Activated CD4-positive, alpha-beta T cell treated with anti-CD3 and anti-CD28 coated beads, Interleukin-2, amount 50 U/mL, for 16 hours (primary cell): Measurements from ENCODE around the gene BID.

Source experiments
- DNase-seq: peaks from one replicate; pipeline ENCODE4 v3.0.0-alpha.2; 2020

Gene BID

GRCh38 chr22:17774206-17774925 lies at the start of gene BID:
TSS of gene BID (minus strand) at chr22:17774469. CDS start at chr22:17750116, 24,353 bp downstream.
- no peak for DNase-seq

DNA sequence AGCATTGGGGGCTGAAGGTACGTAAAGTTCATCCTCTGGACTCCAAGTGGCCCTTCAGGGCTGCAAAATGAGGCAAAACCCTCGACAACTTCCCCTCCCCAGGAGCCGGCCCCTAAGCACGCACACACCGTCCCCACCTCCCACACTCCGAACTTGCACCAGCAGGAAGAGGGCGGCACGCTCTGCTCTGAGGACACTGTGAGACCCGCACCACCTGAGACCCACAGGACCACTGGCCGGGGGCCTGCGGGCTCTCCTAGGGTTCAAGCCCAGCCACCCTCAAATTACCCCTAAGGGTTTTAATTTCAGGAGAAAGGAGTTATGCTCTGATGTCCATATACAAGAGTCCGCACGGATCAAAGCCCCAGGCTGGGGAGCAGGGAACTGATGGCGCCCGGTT lies 49.7 kb upstream of the BID start:
- no peak for DNase-seq

GRCh38 chr22:17823226-17823625 lies 49.0 kb upstream of the BID start:
- DNase-seq: no peak

GRCh38 chr22:17822087-17822486 lies 47.8 kb upstream of the BID start:
- DNase-seq: no peak

DNA sequence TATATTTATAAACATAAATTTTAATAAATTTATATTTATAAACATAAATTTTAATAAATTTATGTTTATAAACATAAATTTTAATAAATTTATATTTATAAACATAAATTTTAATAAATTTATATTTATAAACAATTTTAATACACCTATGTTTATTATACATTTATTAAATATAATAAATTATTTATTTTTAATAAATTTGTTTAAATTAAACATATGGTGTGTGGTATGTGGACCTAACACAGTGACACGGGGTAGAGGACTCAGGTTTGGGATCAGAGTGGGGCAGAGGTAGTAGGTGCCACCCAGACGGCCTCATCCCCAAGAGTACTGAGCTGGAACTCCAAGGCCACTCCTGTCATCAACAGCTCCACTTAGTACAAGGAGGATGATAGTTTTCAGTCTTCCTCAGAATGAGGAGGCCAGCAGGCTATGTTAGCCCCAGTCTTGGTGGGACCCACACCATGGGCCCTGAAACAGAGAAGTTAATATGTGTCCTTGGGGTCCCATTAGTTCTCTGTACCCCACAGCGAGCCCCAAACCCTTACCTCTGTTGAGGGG lies 46.7 kb upstream of the BID start:
- DNase-seq: no peak

GRCh38 chr22:17818649-17819048 lies 44.4 kb upstream of the BID start:
- DNase-seq: no peak

DNA sequence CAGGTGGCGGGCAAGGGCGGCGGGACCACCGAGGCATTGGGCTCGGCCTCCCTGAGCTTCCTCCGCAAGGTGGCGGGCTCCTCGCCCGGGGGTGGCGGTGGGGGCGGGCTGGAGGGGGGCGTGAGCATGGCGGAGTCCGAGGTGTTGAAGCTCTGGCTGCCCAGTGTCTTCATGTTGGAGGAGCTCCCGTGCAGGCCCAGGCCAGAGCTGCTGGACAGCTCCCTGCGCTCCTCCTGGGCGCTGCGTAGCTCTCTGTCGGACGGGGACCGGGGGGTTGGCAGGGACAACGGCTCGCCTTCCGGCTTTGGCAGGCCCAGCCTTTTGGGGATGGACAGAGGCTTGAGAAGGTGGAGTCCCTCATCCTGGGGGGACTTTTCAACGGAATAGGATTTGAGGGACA lies 43.9 kb upstream of the BID start:
- no peak for DNase-seq

DNA sequence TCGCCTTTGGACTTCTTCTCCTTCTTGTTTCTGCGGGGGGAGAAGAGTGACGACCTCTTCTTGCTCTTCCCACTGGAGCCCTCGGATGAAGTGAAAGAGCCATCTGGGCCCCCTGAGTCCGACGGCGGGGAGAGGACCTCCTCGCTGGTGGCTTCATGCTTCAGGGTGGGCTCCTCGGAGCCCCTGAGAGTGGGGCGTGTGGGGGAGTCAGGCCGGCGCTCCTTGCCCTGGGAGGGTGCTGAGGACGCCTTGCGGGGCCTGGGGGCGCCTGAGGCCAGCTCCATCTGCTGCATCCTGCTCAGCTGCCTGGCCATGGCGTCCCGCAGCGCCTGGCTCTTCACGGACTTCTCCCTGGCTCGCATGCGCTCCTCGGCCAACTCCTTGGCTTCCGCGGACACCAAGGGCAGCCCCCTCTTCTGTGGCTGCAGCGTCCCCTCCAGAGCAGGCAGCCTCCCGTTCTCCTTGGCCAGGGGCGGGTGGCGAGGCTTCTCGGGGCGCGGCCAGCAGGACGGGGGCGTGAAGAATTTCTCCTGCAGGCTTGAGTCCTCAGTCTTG lies 43.3 kb upstream of the BID start:
- DNase-seq: no peak

DNA sequence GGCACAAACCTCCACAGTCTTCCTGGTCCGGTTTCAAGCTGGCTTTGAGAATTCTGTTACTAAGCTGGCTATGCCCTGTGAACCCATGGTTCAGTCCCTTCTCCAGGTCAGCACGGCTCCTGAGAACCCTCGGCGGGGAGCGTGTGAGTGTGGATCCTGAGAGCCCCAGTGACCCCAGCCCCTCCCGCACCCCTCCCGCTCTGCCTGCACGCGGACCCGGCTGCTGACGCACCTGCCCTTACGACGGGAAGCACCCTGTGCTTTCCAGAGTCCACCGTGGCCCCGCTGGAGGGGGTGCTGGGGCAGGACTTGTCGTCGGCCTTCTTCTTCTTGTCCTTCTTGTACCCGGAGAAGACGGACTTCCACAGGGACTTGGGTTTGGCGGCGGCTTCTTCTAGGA lies 42.8 kb upstream of the BID start:
- no peak for DNase-seq

GRCh38 chr22:17816649-17817048 lies 42.4 kb upstream of the BID start:
- DNase-seq: no peak

GRCh38 chr22:17815703-17816254 lies 41.5 kb upstream of the BID start:
- DNase-seq: no peak

- DNase-seq: no peak
These were observed 40.6 kb upstream of the BID start for GRCh38 chr22:17814830-17815229.

GRCh38 chr22:17814084-17814483 lies 39.8 kb upstream of the BID start:
- DNase-seq: no peak

- DNase-seq: no peak
These were observed 36.9 kb upstream of the BID start for GRCh38 chr22:17811119-17811518.

DNA sequence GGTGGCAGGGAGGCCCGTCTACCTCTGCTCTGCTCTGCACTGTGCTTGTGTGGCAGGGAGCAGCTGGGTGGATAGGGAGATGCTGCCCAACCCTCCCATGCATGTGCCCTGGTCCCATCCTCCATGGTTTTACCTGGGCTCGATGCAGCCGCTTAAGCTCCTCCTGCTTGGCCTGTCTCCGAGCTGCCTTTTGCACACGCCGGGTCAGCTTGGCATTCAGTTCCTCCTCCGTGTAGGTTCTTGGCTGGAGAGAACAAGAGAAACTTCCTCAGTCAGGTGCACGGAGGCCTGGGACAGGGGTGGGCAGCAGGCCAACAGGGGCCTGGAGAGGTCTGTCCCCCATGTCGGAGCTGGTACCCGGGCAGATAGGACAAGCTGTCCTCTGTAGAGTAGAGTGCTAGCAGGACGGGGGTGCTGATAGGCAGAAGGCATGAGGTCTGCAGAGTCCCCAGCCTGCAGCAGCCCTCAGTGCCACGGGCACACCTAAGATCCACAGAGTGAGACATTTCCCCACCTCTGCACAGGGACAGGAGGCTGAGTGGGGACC lies 36.4 kb upstream of the BID start:
- no peak for DNase-seq

GRCh38 chr22:17808693-17809403 lies 34.6 kb upstream of the BID start:
- no peak for DNase-seq

- no peak for DNase-seq
These were observed 33.5 kb upstream of the BID start for GRCh38 chr22:17807578-17808410.

DNA sequence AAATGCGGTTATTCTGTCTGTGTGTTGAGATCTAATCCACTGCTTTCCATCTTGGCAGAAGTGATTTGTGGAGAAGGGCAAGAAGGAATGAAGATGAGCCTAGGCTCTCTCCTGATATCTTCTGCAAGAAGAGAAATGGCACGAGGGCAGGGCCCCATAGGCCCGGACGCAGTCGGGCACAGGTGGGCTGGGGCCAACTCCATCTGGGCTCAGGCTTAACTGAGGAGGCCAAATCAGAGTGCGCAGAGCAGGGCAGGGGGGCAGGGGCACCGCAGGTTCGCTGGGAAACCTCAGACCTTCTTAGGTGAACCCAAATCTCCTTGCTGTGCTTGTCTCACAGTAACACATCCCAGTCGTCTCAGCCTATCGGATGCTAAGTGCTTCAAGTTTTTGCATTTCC lies 32.8 kb upstream of the BID start:
- DNase-seq: no peak

DNA sequence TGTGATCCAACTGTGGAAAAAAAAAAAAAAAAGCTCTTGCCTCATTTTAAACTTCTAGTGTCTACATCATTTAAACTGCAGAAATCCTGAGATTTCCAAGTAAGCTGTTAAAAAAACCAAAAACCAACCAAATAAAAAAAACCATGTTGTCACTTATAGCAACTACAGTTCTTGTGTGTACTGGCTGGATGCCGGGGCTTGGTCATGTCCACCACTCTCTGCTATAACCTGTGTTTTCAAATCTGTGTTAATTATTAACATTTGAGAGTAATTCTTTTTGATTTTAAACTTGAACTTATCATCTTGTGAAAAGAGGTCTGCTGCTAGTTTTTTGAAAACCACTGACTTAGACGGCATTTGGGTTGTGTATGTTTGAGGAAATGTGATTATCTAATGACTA lies 32.2 kb upstream of the BID start:
- no peak for DNase-seq

DNA sequence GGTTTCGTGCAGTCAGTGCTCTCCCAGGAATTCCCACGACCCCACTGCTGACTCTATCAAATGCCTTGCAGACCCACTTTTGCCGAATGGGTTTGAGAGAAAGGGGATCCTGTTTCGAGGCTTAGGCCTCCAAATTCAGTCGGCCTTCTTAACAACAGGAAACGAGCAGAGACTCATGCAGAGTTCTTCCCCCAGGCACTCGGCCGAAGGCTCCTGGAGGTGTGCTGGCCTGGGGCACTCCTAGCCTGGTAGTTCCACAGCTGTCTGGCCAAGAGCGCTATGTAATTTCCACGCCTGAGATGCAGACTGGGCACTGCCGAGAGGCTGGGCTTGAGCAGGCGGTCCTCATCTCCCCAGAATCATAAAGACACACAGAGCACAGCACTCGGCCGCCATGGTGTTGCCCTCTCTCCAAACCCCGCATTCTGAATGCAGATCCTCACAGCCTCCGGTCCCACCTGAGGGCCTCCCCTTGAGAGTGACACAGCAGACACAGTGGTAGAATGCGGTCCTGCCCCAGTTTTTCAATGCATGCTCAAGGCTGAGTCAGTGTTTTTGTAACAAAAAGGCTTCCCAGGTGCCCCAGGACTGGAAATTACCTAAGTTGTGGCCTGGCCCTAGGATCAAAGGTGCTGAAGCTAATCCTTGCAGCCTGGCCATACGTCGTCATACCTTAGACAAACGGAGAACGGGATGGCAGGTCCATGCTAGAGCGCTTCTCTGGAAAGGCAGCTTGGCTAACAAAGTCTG lies 30.2 kb upstream of the BID start:
- no peak for DNase-seq

- no peak for DNase-seq
These were observed 29.5 kb upstream of the BID start for GRCh38 chr22:17803609-17804270.
